HCEC 1CT (cell line): ENCODE measurements around the gene LMO3.

Source experiments
- DNase-seq: peaks from one replicate; pipeline ENCODE4 v3.0.0-alpha.2; 2017

Gene LMO3

DNA sequence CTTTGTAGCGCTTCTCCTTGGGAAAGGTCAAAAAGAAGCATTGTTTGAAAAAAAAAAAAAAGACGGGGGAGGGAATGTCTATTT, at the start of gene LMO3:
Gene LMO3, minus strand, starts transcription at position 46 of the 84 bp plus-strand sequence. CDS start 5,302 bp downstream, outside the sequence.
- no peak for DNase-seq

DNA sequence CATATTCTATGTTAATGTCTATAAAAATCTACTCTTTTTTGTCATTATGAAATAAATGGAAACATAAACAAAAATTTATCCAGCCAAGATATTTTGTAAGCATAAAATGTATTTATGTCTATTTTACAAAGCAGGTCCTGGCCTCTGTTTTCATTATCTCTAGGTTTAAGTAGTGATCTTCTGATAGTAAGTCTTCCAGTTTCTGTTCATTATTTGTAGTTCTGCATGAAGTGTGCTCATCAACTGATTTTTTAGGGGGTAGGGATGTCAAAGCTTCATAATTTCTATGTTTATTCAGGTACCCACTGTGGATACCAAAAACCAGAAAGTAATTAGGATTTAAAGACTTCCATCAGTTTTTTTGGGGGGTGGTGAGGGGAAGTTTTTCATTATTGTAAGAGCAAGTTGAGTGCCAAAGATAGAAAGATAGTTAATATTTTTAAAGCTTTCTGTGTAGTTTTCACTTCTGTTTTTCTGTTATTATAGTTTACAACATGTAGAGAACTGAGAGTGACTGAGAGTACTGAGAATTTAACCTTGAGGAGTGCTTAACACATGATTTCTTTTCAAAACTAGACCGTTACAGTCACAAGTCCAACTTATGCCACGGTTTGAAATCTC, 30.6 kb upstream of the LMO3 start:
- no peak for DNase-seq

DNA sequence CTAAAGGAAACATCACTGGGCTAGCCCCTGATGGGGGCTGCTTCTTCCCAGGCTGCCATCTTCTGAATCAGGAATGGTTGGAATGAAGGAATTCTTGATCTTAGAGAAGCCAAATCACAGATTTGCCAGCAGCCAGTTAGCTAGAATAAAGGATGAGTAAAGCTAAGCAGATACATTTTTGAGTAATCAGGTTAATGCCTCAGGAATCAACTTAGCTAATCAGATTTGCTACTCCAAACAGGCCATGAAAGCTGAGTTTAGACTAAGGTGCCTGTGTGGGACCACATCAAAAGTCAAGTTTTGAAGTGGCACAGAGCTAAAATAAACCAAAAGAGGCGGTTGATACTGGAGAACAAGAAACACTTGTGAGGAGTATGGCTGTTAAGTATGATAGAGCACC, 28.8 kb upstream of the LMO3 start:
- DNase-seq = no peak

DNA sequence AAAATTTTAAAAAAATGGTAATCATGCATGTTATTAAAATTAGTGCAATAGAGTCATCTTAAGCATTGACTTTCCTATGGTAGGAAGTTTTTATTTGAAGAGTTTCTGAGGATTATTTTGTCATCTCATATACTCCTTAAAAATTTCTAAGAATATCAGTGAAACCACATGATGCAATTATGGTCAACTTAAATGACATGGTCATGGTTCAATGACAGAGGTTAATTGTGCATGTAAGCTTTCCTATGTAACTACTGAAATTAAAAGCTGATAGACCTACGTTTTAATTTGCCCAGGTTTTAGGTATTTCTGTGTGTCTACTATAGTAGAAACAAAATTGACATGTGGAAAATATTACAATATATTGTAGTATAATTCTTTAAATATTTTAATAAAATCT, 21.0 kb upstream of the LMO3 start:
- DNase-seq = no peak

DNA sequence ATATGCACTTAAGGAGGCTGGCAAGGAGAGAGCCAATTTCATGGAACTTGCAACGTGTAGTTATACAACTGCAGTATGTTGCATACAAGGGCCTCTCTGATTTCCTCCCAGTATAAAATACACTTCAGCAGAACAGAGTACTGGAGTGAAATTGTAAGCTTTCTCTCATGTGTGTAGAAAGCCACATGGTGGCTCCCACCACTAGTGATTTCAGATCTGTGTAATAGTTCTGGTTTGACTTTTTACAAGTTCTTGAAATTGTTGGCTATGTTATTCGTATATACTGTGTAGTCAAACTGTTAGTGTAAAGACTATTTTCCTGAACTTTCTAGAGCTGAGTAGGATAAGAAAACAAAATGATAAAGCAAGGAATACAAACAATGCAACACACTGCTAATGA, 16.4 kb upstream of the LMO3 start:
- DNase-seq = no peak

DNA sequence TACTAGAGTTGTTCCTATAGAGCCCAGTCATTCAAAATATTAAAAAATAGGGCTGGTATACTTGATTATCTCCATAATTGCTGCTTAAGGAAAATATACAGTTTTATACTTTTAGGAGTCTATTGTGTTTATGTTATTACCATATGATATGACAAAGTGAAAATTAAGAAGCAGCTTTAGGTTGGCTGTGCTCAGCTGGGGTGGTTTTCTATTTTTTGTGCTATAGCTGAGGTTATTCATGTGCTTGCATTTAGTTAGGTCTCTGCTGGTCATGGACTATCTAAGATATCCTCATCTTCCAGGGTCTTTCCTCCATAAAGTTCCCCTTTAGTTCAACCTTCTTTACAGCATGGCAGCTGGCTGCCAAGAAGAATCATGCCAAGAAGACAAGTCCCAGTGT, 13.6 kb upstream of the LMO3 start:
- DNase-seq = no peak

DNA sequence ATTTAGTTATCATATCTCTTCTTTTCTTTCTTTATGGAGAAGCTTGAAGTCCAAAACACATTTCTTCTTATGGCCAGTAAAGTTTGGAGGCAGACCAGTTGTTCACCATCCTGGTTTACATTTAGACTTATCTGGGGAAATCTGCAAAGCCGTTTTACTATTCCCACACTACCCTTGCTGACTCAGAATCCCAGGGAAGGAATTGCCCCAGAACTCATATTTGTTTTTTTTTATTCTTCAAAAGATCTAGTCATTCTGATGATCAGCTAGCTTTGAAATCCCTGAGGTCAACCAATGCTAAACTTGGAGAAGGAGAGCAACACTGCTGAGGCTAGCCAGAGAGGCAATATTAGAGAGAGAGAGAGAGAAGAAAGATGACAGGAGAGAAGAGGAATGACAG, 12.3 kb upstream of the LMO3 start:
- peak; percentile 6 for DNase-seq

DNA sequence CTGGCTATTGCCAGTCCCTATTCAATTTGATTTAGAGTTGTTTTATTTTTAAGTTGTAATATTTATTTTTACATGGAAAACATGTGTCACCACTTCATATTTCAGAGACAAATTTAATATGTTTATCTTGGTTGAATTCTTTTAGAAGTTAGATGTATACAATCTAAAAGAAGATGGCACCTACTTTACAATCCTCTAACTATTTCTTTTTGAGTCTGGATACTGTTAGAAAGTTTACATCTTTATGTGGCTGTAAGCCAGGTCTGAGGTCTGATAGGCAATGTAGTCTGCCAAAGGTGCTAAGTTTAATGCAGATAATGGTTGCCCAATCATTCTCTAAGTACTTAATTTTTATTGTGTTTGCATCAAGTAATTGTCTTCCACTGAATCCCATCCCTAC, 7.2 kb upstream of the LMO3 start:
- no peak for DNase-seq

DNA sequence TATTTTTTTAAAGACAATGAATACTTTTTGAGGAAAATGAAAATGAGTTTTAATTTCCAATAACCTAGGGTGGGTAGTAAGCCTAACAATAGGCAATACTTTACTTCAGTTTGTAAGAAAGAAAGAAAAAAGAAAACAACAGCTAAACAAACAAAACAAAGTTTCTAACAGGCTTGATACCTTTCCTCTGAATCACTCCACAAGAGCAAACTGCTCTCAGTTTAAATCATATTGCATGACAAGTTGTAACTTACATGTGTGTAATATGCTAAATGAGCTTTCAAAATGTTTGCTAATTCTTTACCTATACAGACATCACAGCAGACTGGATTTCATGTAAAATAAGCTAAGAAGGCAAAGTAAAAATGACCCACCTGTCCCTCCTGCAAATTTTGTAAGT, 6.7 kb upstream of the LMO3 start:
- DNase-seq = peak; percentile 73

DNA sequence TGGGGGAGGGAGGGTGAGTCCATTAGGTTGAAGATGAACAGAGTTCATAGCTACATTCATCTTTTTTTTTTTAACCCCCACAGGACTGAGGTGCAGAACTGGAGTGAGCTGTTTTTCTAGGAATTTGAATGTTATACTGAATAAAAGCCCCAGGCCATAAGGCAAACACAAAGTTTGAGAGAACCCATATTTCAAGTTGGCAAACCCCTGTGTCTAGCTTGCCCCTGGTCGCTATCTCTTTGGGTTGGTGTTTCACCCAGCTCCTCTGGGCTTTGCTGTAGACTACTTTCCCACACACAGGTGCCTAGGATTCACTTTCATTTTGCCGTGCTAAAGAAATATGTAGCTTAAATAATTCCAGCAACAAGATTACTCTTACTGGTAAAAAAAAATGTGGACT, 5.2 kb upstream of the LMO3 start:
- no peak for DNase-seq

DNA sequence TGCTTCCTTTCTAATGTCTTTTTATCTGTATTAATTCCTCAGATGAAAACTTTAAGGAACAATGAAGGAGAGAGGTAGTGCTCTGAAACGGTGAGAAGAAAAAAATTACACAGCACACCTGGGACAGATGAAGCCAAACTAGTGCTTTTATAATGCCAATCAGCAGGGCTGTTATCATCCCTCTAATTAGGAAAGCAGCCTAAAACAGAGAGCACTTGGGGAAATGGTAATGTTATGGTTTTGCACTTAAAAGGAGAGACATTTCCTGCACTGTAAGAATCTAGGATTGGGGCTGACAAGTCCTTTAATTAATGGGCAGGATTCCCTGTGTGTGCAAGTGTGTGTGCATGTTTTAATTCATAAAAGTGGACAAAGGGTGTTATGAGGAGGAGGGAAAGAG, 4.8 kb upstream of the LMO3 start:
- DNase-seq = no peak

DNA sequence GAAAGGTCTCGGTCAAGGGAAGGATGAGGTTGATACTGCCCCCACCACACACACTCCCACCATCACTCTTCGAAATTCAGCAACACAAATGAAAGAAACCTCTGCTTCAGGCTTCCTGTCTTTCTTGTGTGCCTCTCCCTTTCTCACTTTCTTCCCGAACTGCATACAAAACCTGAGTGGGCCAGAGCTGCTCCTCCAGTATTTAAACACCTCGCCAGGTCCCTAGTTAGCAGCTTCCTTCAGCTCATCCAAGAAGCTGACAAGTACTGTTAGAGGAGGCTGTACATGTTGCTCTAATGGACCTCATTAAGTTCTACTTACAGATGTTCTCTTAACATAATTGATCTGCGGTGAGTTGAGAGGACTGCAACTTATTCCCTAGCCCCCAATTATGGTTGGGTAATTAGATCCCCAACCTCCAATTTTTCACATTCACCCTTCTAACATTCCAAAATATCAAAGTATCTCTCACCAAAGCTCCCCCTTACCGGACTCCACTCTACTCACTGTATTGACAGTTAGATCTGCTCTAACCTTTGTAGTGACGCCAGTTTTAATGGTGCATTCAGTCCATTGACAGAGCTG, 4.1 kb upstream of the LMO3 start:
- DNase-seq = no peak

DNA sequence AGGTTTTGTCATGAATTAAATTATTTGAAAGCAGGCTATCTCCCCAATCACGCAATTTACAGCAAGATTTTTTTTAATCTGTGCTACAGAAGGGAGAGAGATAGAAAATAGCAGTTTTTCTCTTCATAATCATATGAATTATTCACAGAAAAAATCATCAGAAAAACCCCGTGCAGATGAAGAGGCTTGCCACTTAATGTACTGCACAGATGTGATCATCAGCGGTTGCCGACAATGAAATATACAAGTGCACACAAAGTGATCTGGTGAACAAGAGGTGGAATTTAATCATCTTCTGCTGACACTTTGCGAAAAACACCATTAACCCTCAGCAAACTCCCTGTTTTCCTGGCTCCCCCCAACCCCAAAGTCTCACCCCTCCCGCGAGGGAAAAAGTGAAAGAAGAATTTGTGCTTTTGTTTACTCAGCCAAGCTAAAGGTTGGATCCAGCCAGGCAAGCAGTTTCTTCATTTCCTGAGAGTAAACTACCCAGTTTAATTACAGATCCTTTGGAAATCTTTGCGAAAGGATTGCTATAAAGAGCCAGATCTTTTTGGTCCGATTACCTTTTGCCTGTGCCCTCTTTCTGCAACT, 3.1 kb upstream of the LMO3 start:
- no peak for DNase-seq

DNA sequence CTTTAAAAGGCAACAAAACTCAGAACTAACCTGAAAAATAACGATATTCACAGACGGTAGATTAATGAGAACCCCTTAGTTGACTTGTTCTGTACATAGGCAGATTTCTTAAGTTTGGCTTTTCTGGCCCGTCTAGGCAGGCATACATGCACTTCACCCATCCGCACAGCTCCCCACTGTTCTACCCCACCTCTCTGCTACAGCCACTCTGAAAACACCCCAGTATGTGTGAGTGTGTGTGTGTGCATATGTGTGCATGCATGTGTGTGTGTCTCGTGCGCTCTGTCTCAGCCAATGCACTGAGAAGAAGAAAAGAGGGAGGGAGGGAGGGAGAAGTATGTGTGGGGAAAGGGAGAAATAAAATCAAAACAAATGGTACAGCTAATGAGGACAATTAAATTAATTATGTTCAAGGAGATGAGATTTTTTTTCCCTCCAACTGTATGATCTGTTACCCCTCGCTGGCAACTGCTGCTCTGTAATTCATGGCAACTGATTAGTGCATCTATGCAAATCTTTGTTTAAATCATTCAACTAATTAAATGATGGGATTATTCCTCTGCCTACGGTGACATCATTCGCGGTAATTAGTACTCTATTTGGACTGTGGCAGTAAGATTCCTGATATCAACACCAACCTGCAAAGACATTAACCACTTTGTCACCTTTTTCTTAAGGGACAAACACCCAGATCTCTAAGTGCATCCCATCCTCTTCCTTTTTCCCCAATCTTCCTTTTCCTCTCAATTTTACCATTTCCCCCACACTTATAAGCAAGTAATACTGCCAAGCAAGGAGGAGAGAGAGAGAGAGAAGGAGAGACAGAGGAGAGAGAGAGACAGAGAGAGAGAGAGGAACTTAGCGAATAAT, 2.2 kb upstream of the LMO3 start:
- no peak for DNase-seq

DNA sequence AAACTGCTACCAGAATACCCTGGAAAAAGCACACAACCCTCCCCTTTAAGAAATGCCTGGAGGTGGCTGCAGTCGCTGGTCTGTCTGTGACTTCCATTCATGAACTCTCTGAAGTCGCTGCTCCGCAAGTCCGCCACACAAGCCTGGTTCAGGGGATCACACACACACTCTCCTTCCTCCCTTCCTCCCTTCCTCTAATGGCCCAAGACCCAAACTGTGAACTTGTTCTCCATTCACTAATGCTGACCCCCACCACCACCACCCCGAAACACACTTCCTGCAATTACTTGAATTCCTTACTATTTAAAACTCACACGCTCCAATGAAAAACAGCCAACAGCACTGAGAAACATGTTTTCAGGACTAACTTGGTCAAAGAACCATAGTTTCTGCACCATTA, 1.0 kb upstream of the LMO3 start:
- no peak for DNase-seq

DNA sequence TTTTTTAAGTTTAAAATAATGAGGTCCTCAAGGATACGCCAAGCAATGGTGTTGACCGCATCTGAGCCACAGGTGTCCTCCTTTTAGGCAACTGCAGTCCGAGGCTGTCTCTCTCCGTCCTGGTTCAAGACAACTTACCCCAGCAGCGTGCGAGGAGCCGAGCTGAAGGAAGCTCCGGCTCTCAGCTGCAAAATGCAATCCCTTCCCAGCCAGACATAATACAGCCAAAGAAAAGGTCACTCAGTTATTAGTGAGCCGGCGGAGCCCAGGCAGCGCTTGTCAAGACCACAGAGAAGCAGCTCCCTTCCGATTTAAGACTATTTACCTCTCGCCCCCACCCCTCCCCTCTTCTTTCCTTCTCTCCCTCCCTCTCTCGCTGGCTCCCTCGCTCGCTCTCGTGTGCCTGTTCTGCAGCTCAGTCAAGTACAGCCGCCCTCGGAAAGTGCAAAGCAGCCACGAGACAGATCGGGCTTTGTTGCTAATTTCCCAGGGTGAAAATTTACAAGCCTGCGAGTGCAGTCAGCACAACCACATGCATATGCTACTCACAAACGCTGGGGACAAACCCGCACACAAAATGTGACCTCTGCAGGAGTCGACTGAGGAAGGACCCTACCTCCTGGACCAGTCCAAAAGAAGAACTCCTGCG, 363 bp upstream of the LMO3 start:
- peak; percentile 47 for DNase-seq

DNA sequence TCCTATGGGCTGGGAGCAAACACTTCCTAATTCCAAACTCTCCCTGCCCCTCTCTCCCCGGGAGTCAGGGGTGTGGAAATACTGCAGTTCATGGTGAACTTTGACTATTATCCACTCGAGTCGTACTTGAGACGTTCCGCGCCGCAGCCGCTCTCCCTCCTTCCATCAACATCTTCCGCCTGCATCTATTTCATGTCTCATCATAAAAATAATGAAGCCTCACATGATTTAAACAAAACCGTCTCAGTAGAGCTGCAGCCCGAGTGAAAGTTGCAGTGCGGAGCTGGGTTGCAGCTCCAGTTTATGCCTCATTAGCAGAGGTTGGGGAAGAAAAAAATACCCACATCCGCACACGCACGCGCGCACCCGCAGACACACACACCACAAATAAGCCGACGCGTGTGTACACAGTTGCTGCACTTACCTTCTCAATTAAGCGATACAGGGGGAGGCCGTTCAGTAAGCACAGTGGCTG, 283 bp downstream of the LMO3 start:
- DNase-seq = peak; percentile 25

DNA sequence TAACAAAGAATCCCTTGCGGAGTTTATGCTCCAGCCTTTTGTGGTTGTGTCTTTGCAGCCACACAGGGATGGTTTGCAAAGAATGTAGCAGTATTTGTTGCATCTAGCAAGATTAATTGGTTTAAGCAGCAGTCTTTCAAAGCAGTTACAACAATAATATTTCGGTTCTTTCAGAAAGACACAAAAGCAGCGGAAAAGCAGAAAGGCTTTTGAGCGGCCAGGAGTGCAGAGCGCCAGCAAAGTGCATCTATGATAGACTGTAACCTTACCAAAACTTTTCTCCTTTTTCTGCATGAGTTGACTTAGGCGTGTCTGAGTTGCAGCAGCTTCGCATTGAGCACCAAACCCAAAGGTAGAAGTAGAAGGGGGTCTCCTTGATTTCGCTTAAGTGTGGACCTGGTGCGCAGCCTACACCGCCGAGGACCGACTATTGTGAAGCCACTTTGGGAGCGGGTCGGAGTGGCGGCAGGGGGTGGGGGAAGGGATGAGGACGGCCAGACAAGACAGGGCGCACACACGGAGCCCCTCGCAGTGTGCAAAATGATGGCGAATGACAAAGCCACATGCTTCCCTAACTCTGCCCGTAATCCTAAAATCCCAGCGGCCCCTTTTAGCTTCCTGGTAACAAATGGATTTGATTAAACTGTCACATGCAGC, 1.2 kb downstream of the LMO3 start:
- no peak for DNase-seq

DNA sequence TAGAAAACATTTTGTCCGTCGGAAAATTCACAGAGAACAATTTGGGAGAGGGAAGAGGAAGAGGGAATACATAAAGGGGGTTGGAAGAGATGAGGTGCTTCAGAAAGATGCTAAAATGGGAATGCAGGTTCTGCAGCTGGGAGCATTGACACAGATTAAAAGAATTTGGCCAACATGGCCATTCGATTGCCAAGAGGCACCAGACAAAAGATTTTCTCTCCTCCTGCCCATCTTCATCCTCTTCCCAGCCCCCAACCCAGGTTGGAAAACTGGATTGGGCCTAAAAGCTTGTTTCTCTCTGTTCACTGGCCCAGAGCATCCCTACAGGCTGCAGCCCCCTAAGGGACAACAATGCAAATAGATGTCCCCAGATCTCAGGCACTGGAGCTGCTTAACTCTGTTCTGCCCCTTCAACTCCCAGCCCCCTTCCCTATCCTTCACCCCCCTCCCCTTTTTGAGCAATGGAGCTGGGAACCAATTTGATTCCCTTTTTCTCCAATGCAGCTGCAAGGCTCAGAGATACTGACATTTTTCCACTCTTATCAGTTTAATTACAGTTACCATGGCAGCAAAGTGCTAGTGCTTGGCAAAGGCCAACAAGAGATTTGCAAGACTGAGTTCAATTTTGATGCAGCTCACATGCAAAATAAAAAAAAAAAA, 1.9 kb downstream of the LMO3 start:
- no peak for DNase-seq

DNA sequence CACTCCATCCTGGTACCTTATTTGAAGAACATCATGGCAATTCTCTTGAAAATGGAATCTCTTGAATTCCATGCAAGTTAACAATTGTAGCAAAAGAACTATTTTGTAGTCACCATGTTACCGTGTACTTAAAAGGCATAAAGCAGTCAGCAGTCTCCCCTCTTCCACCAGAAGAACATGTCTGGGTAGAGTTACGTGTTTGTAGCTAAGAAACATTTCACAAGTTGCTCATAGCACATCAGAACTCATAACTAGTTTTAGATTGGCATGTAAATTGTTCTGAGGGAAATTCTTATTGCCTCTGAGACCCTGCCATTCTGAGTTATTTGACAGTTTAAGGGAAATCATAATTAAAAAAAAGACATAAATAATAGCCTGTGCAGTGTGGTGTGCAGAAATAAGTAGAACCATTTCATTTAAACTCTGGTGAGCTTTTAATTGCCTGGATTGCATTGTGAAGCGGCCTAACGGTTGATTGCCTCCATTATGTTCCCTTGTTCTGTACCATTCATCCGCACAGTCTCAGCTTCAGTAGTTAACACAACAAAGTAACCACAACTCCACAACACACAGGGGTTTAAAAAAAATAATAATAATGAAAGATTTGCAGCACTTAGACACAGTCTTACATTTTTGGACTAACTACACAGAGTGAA, 2.6 kb downstream of the LMO3 start:
- no peak for DNase-seq

DNA sequence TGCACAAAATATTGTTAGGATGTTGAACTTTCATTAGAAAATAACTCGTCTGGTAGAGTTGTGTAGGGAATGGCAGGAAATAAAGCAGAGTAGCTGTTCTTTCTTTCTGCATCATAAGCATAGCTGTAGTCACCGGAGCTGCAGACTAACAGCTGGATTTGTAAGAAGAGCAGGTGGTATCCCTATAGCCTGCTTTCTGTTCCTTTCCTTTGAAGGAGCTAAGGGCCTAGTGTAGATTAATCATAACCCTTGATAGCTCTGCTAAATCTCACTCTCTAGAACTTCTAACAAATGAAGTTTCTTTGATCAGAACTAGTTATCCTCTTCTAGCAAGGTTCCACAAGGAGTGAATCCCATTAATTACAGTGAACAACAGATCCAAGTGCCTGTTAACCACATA, 3.5 kb downstream of the LMO3 start:
- DNase-seq = no peak

DNA sequence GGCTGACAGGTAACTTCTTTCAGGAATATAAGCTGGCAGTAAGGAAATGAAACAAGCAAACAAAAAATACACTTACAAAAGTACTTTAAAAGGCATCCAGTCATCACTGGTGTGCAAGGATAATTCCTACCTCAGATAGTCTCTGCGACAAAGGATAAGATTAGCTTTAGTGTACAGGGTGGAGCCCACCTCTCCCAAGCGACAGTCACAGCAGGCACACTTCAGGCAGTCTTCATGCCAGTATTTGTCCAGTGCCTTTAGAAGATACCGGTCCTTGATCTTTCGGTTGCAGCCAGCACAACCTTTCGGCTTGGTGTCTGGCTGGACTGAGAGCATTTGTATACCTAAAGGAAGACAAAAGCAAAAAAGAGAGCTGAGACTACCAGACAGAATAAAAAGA, 5.4 kb downstream of the LMO3 start:
- DNase-seq = no peak
